Vagina (tissue), 2 donors: ENCODE data around the gene NKX1-2. TPM values are rescaled to one million over a fixed set of nuclear protein-coding genes. Genes with fewer than 3 reads are reported as not detected.
"Not testable (repeated sequence)": the region's sequence is repeated elsewhere in the genome, so short reads cannot be mapped to it uniquely, and the experiment has no call there.

Experiments
- DNase-seq, 2 donors: peaks; one replicate each; pipeline ENCODE4 v3.0.0-alpha.2; 2017; ENCODE audit errors: extremely low spot score in 2 of 2
- H3K27ac ChIP-seq: fragments of 200-600 bp; sonication (generic); one replicate; pipeline ENCODE4 v1.5.1; 2019
- H3K27me3 ChIP-seq: fragments of 200-600 bp; sonication (generic); one replicate; pipeline ENCODE4 v1.5.1; 2019
- H3K36me3 ChIP-seq, 2 donors: fragments of 200-600 bp; sonication (generic); one replicate each; pipeline ENCODE4 v1.5.1; 2017 to 2019
- H3K4me1 ChIP-seq: fragments of 200-600 bp; sonication (generic); one replicate; pipeline ENCODE4 v1.5.1; 2019
- H3K4me3 ChIP-seq, 2 donors: fragments of 200-600 bp; sonication (generic); 1 replicate in 1 of 2; 2 replicates in 1 of 2; pipeline ENCODE4 v1.5.1; 2016 to 2019
- H3K9me3 ChIP-seq: fragments of 200-600 bp; sonication (generic); one replicate; pipeline ENCODE4 v1.5.1; 2019
- POLR2A ChIP-seq, 2 donors: fragments of 450-650 bp; IDR thresholded peaks; one replicate each; pipeline ENCODE4 v1.6.1; 2017; ENCODE audit warnings: antibody characterized with exemption in 2 of 2, mild to moderate bottlenecking in 2 of 2, moderate library complexity in 2 of 2
- POLR2AphosphoS5 ChIP-seq, 2 donors: sonication (generic); formaldehyde crosslinking; IDR thresholded peaks; one replicate each; pipeline ENCODE4 v1.9.0; 2017; ENCODE audit warnings: antibody characterized with exemption in 2 of 2, mild to moderate bottlenecking in 2 of 2, low read depth in 1 of 2; ENCODE audit not compliant: insufficient read depth in 1 of 2
- intact Hi-C: fragments of 100-400 bp; cut with DNase I; formaldehyde crosslinking; loops from one replicate; pipeline ENCODE4 v1.15.1; 2023
- total RNA-seq: library from RNA; depleted of rRNA; stranded (reverse); fragments of >200 nt; gene quantifications from one replicate; pipeline ENCODE4 v1.2.3, GENCODE V29; 2016
- TF ChIP-seq, protein P1 (sequence below), 3 experiments: fragments of 450-650 bp in 2 of 3; fragments of 200-600 bp in 1 of 3; sonication (generic) in 1 of 3; IDR thresholded peaks; one replicate each; pipeline ENCODE4 v1.5.1; 2017 to 2019; ENCODE audit warnings: antibody characterized with exemption in 3 of 3, mild to moderate bottlenecking in 2 of 3, moderate library complexity in 2 of 3

The NKX1-2 gene
- total RNA-seq, 1 donor from 2014 or later = 0.98 TPM

DNA sequence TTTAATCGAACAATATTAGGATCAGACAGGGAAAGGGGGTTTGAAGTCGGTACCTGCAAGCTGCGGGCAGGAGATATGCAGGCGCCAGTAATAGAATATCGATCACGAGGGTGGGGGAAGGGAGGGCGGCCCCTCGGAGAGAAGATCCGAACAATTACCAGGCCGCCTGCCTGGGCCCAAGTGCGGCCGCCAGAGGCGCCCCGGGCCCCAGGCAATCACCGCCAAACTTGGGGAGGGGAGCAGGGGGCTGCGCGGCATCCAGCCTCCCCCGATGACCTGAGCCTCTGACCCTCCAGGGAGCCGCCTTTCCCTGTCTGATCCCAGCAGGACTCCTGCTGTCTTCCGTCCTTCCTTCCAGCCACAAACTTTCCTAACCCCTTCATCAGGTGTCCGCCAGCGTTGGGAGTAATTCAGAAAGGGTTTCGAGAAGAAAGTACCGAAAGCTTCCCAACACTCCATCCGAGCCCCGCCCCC lies 1.1 kb downstream of the NKX1-2 start:
- H3K27ac ChIP-seq = no peak overlapping the region

DNA sequence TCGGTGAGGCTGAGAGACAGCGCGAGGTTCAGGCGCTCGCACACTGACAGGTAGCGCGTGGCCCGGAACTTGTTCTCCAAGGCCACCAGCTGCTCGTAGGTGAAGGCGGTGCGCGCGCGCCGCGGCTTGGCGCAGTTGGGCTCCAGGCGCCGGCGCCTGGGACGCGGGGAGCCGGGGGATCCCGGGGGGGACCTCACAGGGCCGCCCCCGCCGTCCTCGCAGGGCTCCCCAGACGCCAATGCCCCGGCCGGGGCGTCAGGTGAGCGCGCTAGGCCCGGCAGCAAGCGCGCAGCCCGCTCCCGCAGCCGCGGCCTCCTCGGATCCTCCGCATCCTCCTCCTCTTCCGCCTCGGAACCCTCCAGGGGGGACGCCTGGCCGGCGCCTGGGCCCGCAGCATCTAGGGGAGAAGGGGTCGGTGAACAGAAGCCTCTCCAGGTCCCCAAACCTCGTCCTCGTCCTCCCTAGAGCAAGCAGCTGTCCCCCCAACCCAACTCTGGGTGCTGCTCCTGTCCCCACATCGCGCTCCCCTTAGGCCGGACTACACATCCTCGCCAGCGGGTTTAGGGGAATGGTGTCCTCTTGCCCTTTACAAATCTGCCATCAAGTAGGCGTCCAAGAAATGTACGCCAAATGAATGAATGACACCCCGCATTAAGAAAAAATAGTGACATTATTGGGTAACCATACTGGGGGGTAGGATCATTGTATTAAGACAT lies 1.9 kb downstream of the NKX1-2 start:
- no peaks in the 10 kb centered on the region for H3K36me3 ChIP-seq
- TF ChIP-seq, protein P1, sequence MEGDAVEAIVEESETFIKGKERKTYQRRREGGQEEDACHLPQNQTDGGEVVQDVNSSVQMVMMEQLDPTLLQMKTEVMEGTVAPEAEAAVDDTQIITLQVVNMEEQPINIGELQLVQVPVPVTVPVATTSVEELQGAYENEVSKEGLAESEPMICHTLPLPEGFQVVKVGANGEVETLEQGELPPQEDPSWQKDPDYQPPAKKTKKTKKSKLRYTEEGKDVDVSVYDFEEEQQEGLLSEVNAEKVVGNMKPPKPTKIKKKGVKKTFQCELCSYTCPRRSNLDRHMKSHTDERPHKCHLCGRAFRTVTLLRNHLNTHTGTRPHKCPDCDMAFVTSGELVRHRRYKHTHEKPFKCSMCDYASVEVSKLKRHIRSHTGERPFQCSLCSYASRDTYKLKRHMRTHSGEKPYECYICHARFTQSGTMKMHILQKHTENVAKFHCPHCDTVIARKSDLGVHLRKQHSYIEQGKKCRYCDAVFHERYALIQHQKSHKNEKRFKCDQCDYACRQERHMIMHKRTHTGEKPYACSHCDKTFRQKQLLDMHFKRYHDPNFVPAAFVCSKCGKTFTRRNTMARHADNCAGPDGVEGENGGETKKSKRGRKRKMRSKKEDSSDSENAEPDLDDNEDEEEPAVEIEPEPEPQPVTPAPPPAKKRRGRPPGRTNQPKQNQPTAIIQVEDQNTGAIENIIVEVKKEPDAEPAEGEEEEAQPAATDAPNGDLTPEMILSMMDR (IDR thresholded peaks at IDR 0.05) = no peak
- no peak for TF ChIP-seq POLR2A (IDR thresholded peaks at IDR 0.05)
- no peak for TF ChIP-seq POLR2AphosphoS5 (IDR thresholded peaks at IDR 0.05; ENCODE audit: insufficient read depth in 1 of 2, low read depth in 1 of 2)
- no peak overlapping the region for H3K27ac ChIP-seq
- H3K4me3 ChIP-seq = peak overlapping the region; percentile 8 to 33
- H3K4me1 ChIP-seq = peaks cover 37% of the 10 kb centered on the region
- H3K9me3 ChIP-seq = no peaks in the 10 kb centered on the region
- no peak for DNase-seq
- intact Hi-C loops = no loop called here
- peaks cover 5% of the 10 kb centered on the region for H3K27me3 ChIP-seq

More for the DNA sequence above, 1.1 kb downstream of the NKX1-2 start:
- intact Hi-C loops = no loop called here
- no peak for DNase-seq
- TF ChIP-seq, protein P1 (IDR thresholded peaks at IDR 0.05) = no peak
- no peak for TF ChIP-seq POLR2AphosphoS5 (IDR thresholded peaks at IDR 0.05; ENCODE audit: insufficient read depth in 1 of 2, low read depth in 1 of 2)
- no peak for TF ChIP-seq POLR2A (IDR thresholded peaks at IDR 0.05)
- Histone ChIP-seq H3K27me3 (peaks cover 5% of the 10 kb centered on the region), H3K36me3 (no peaks in the 10 kb centered on the region), H3K4me3 (peak overlapping the region in 1 of 2 donors; percentile 30), H3K9me3 (no peaks in the 10 kb centered on the region), H3K4me1 (peaks cover 37% of the 10 kb centered on the region)

DNA sequence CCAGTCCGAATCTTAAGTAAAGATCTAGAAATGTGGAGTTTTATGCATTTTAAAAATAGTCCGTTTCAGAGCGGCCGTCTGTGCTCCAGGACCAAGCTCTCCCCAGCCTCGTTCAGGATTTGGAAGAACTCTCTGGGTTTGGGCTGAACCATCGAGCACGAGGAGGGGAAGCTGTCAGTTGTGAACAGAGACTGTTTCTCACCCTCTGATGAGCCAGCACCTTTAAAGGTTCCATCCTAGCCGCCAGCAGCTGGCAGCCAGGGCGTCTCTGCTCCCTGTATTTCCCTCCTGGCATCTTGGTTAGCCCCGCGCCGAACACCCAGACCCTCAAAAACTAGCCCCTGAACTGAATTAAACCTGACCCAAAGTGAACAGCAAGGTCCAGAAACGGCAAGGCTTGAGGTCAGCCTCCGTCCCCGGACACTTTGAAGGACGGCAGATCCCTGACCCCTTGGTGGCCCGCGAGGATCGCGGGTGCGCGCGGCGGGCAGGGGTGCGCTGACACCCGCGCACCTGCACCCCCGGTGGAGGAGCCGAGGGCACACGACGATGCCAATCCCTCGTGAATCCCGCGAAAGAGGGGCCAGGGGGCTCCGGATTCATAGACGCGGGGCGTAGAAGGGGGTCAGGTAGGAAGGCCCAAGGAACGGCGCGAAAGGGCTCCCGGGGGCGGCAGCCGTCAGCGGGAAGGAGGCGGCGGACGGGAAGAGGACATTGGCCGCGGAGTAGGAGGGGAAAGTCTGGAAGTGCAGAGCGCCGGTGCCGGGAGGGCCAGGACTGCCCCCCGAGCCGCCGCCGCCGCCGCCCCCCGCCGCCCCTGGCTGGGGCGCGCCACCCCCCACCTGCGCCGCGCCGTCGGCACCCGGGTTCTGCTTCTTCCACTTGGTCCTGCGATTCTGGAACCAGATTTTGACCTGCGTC lies 2.7 kb downstream of the NKX1-2 start:
- Histone ChIP-seq H3K4me3 (peak overlapping the region; percentile 8 to 33), H3K4me1 (peaks cover 37% of the 10 kb centered on the region), H3K27ac (no peak overlapping the region), H3K27me3 (peaks cover 5% of the 10 kb centered on the region), H3K36me3 (no peaks in the 10 kb centered on the region), H3K9me3 (no peaks in the 10 kb centered on the region)
- DNase-seq = no peak
- TF ChIP-seq, protein P1 (IDR thresholded peaks at IDR 0.05) = no peak
- intact Hi-C loops = no loop called here

DNA sequence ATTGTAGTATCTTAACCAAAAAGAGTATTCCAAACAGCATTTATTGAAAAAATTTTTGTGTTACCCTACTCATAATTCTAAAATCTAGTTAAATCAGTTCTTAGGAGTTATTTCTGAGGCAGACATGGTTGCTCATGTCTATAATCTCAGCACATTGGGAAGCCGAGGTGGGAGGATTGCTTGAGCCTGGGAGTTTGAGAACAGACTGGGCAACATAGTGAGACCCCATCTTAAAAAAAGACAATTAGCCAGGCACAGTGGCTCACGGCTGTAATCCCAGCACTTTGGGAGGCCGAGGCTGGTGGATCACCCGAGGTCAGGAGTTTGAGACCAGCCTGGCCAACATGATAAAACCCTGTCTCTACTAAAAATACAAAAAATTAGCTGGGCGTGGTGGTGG lies 8.1 kb downstream of the NKX1-2 start:
- H3K36me3 ChIP-seq = not testable (repeated sequence)

DNA sequence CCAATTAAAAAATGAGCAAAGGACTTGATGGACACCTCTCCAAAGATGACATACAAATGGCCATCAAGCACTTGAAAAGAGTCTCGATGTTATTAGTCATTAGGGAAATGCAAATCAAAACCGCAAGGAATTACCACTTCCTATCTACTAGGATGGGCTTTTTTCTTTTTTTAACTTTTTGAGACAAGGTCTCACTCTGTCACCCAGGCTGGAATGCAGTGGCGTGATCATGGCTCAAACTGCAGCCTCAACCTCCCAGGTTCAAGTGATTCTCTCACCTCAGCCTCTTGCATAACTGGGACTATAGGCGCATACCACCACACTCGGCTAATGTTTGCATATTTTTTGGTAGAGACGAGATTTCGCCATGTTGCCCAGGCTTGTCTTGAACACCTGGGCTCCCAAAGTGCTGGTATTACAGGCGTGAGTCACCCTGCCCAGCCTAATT lies 13.6 kb downstream of the NKX1-2 start:
- Histone ChIP-seq H3K4me1 (peaks cover 6% of the 10 kb centered on the region), H3K36me3 (no peaks in the 10 kb centered on the region), H3K4me3 (no peak overlapping the region), H3K27ac (no peak overlapping the region), H3K27me3 (no peaks in the 10 kb centered on the region), H3K9me3 (no peaks in the 10 kb centered on the region)
- TF ChIP-seq POLR2A (IDR thresholded peaks at IDR 0.05) = no peak
- DNase-seq = no peak
- intact Hi-C loops = no loop called here

More for the DNA sequence above, 8.1 kb downstream of the NKX1-2 start:
- H3K27me3 ChIP-seq, H3K9me3 ChIP-seq, H3K4me1 ChIP-seq, H3K4me3 ChIP-seq, DNase-seq, H3K27ac ChIP-seq, intact Hi-C loops: not testable (repeated sequence)

DNA sequence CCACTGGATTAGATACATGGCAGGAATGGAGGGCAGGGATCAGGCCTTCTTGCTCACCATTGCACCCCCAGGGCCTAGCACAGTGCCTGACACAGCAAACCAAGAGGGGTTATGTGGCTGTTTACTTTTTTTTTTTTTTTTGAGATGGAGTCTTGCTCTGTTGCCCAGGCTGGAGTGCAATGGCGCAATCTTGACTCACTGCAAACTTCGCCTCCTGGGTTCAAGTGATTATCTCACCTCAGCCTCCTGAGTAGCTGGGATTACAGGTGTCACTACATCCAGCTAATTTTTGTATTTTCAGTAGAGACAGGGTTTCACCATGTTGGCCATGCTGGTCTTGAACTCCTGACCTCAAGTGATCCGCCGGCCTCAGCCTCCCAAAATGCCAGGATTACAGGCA lies 14.2 kb downstream of the NKX1-2 start:
- H3K4me1 ChIP-seq, H3K4me3 ChIP-seq, intact Hi-C loops, DNase-seq, H3K36me3 ChIP-seq, H3K9me3 ChIP-seq, H3K27me3 ChIP-seq, H3K27ac ChIP-seq: not testable (repeated sequence)
